Fibroblast of mammary gland (primary cell): Measurements from ENCODE around the gene SLC16A7.
A peak's percentile ranks its signal among the peaks of the same experiment; 100 is the strongest.

Experiments used
- DNase-seq: peaks from one replicate; pipeline ENCODE4 v3.0.0-alpha.2; 2010; ENCODE audit warnings: low read depth
- H3K4me3 ChIP-seq: 2 replicates; pipeline ENCODE4 v1.5.1; 2011; ENCODE audit warnings: low read depth, mild to moderate bottlenecking, low read length, moderate library complexity; ENCODE audit not compliant: control insufficient read depth
- CTCF ChIP-seq: conservative IDR thresholded peaks from 2 replicates; pipeline ENCODE4 v1.5.1; 2011; ENCODE audit warnings: low read depth, low read length, inconsistent platforms; ENCODE audit not compliant: control insufficient read depth, insufficient read depth

The SLC16A7 gene

GRCh38 chr12:59787610-59788009 lies 191.8 kb downstream of the SLC16A7 start:
- no peak for TF ChIP-seq CTCF
- no peak for DNase-seq
- H3K4me3 ChIP-seq = no peak overlapping the region

GRCh38 chr12:59792647-59793046 lies 196.8 kb downstream of the SLC16A7 start:
- H3K4me3 ChIP-seq = no peak overlapping the region
- no peak for DNase-seq
- TF ChIP-seq CTCF = no peak

GRCh38 chr12:59803735-59804134 lies 207.9 kb downstream of the SLC16A7 start:
- no peak for DNase-seq
- no peak for TF ChIP-seq CTCF
- no peak overlapping the region for H3K4me3 ChIP-seq

GRCh38 chr12:59808317-59808910 lies 212.6 kb downstream of the SLC16A7 start:
- H3K4me3 ChIP-seq = no peak overlapping the region
- TF ChIP-seq CTCF = peak; percentile 72
- peak; percentile 54 for DNase-seq

- no peak for DNase-seq
- no peak for TF ChIP-seq CTCF
- no peak overlapping the region for H3K4me3 ChIP-seq
These were observed 216.2 kb downstream of the SLC16A7 start for GRCh38 chr12:59811991-59812390.

GRCh38 chr12:59812716-59813115 lies 216.9 kb downstream of the SLC16A7 start:
- no peak for DNase-seq
- no peak for TF ChIP-seq CTCF

GRCh38 chr12:59820594-59821011 lies 224.8 kb downstream of the SLC16A7 start:
- TF ChIP-seq CTCF = no peak
- no peak overlapping the region for H3K4me3 ChIP-seq
- peak; percentile 70 for DNase-seq

More at GRCh38 chr12:59812716-59813115, 216.9 kb downstream of the SLC16A7 start:
- no peak overlapping the region for H3K4me3 ChIP-seq
